Kidney (tissue), 14 donors: Measurements from ENCODE around the gene NAA50. TPM values are rescaled to one million over a fixed set of nuclear protein-coding genes. Genes with fewer than 3 reads are reported as not detected.

Experiments
- DNase-seq, 5 donors: peaks; one replicate each; pipeline ENCODE4 v3.0.0-alpha.2; 2013 to 2020
- FAIRE-seq: peaks from 2 replicates; lab custom pipeline; 2012; peaks lifted over from hg19 to GRCh38; lab: Jason Lieb, UNC
- H3K27ac ChIP-seq, 2 donors: one replicate each; pipeline ENCODE4 v1.7.0; 2013; ENCODE audit warnings: low read depth in 2 of 2, low read length in 2 of 2, inconsistent platforms in 1 of 2
- H3K27me3 ChIP-seq: one replicate; pipeline ENCODE4 v1.7.1; 2013; ENCODE audit warnings: low read length, inconsistent platforms; ENCODE audit not compliant: control insufficient read depth, insufficient read depth
- H3K36me3 ChIP-seq, 3 donors: one replicate each; pipeline versions ENCODE4 v1.7.0 to v1.7.1; 2013; ENCODE audit warnings: low read length in 3 of 3, control low read depth in 1 of 3, inconsistent platforms in 1 of 3; ENCODE audit not compliant: insufficient read depth in 3 of 3, control insufficient read depth in 2 of 3
- H3K4me1 ChIP-seq, 3 donors: one replicate each; pipeline versions ENCODE4 v1.7.0 to v1.7.1; 2013; ENCODE audit warnings: low read length in 3 of 3, inconsistent platforms in 1 of 3, low read depth in 1 of 3; ENCODE audit not compliant: control insufficient read depth in 2 of 3, insufficient read depth in 2 of 3
- H3K4me3 ChIP-seq, 3 donors: one replicate each; pipeline versions ENCODE4 v1.7.0 to v1.8.1; 2013; ENCODE audit warnings: low read length in 3 of 3, control low read depth in 1 of 3, inconsistent platforms in 1 of 3
- H3K9ac ChIP-seq, 3 donors: one replicate each; pipeline versions ENCODE4 v1.7.0 to v1.7.1; 2013; ENCODE audit warnings: low read length in 3 of 3, control low read depth in 1 of 3, inconsistent platforms in 1 of 3
- H3K9me3 ChIP-seq, 3 donors: one replicate each; pipeline versions ENCODE4 v1.7.0 to v1.7.1; 2013; ENCODE audit warnings: low read length in 3 of 3, control low read depth in 1 of 3, inconsistent platforms in 1 of 3; ENCODE audit not compliant: control insufficient read depth in 2 of 3, insufficient read depth in 1 of 3
- CTCF ChIP-seq: IDR thresholded peaks from 3 replicates; pipeline ENCODE4 v1.5.1; 2012; ENCODE audit warnings: mild to moderate bottlenecking, moderate library complexity, borderline replicate concordance; ENCODE audit not compliant: insufficient read depth; ENCODE audit errors: extremely low read depth
- intact Hi-C: fragments of 100-400 bp; cut with DNase I; formaldehyde crosslinking; loops from one replicate; pipeline ENCODE4 v1.11.1; 2022
- polyA plus RNA-seq: library from polyadenylated mRNA; stranded (reverse); fragments of 350-450 nt; fragmentation: Illumina TruSeq; extraction: RNeasy Lipid Tissue Mini Kit (QIAGEN cat#74804); gene quantifications from one replicate; pipeline ENCODE4 v1.2.3, GENCODE V29; 2014; ENCODE audit warnings: low read depth, low replicate concordance; ENCODE audit not compliant: insufficient read depth
- total RNA-seq: library from RNA; stranded (reverse); fragmentation: NEBNext Ultra II Directional; extraction: Animal tissue kit (Norgen Biotek cat#: 25700); gene quantifications from one replicate; pipeline ENCODE4 v1.2.1, GENCODE V29; 2021
- donor health status: control.
- donor health status: control.
- donor health status: control.
- donor health status: control.
- donor health status: control.
- donor health status: DM: yes; HTN: yes; CAD: no.
- donor health status: Normal renal cell carcinoma (clear cell type).

Gene NAA50
- total and polyA plus RNA-seq, 2 donors from 2014 or later = 45.4 to 101 TPM

GRCh38 chr3:113791381-113791780 is 45.3 kb upstream of the NAA50 start:
- FAIRE-seq (no peak), DNase-seq (no peak)
- intact Hi-C loops = no loop called here
- H3K4me1 ChIP-seq = no peaks in the 10 kb centered on the region
- H3K36me3 ChIP-seq = peaks cover 0 to 27% (median 16%) of the 10 kb centered on the region in 3 donors
- no peak for TF ChIP-seq CTCF
- no peak overlapping the region for H3K9ac ChIP-seq
- no peaks in the 10 kb centered on the region for H3K27me3 ChIP-seq
- H3K27ac ChIP-seq = no peak overlapping the region
- no peaks in the 10 kb centered on the region for H3K9me3 ChIP-seq
- H3K4me3 ChIP-seq = no peak overlapping the region

GRCh38 chr3:113783980-113784379 is 37.9 kb upstream of the NAA50 start:
- FAIRE-seq (no peak), DNase-seq (peak in 2 of 5 donors; percentile 5 to 31)
- intact Hi-C loops = no loop called here
- no peak overlapping the region for H3K4me3 ChIP-seq
- no peaks in the 10 kb centered on the region for H3K4me1 ChIP-seq
- no peaks in the 10 kb centered on the region for H3K27me3 ChIP-seq
- peaks cover 3 to 9% (median 8%) of the 10 kb centered on the region in 3 donors for H3K36me3 ChIP-seq
- H3K27ac ChIP-seq = peak overlapping the region in 1 of 2 donors; percentile 54
- no peak for TF ChIP-seq CTCF
- no peaks in the 10 kb centered on the region for H3K9me3 ChIP-seq
- no peak overlapping the region for H3K9ac ChIP-seq

DNA sequence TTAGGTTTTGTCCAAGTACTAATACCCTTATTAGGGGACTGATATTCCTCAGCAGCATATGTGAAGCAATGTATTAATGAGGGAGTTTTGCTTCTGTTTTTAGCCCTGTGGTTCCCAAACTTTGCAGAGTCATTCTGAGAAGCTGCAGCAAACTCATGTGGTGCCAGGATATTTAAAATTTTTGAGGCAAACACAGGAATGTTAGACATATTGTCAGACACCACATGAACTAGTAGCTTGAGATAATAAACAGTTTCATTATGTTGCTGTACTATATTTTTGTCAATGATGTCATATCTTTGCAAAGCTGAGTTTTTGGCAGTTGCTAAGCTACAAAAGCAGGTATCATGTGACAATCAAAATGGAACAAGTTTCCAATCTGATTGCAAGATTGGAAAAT is 37.4 kb upstream of the NAA50 start:
- no peak for TF ChIP-seq CTCF
- H3K27me3 ChIP-seq = no peaks in the 10 kb centered on the region
- H3K9me3 ChIP-seq = no peaks in the 10 kb centered on the region
- H3K36me3 ChIP-seq = peaks cover 3 to 9% (median 8%) of the 10 kb centered on the region in 3 donors
- intact Hi-C loops = no loop called here
- H3K9ac ChIP-seq = no peak overlapping the region
- no peak overlapping the region for H3K4me3 ChIP-seq
- H3K4me1 ChIP-seq = no peaks in the 10 kb centered on the region
- FAIRE-seq (no peak), DNase-seq (peak in 1 of 5 donors; percentile 32)
- H3K27ac ChIP-seq = no peak overlapping the region

GRCh38 chr3:113776564-113776963 is 30.5 kb upstream of the NAA50 start:
- H3K4me1 ChIP-seq = peaks cover 0 to 14% (median 5%) of the 10 kb centered on the region in 3 donors
- no peak overlapping the region for H3K4me3 ChIP-seq
- intact Hi-C loops = no loop called here
- H3K27me3 ChIP-seq = no peaks in the 10 kb centered on the region
- H3K27ac ChIP-seq = peak overlapping the region in 1 of 2 donors; percentile 32
- FAIRE-seq (peak; percentile 38), DNase-seq (no peak)
- TF ChIP-seq CTCF = no peak
- H3K36me3 ChIP-seq = peaks cover 0 to 5% (median 2%) of the 10 kb centered on the region in 3 donors
- H3K9ac ChIP-seq = no peak overlapping the region
- no peaks in the 10 kb centered on the region for H3K9me3 ChIP-seq
